ENCODE measurements around the gene GALNTL6.
"Not testable (repeated sequence)": the region's sequence is repeated elsewhere in the genome, so short reads cannot be mapped to it uniquely, and the experiment has no call there.

The GALNTL6 gene

DNA sequence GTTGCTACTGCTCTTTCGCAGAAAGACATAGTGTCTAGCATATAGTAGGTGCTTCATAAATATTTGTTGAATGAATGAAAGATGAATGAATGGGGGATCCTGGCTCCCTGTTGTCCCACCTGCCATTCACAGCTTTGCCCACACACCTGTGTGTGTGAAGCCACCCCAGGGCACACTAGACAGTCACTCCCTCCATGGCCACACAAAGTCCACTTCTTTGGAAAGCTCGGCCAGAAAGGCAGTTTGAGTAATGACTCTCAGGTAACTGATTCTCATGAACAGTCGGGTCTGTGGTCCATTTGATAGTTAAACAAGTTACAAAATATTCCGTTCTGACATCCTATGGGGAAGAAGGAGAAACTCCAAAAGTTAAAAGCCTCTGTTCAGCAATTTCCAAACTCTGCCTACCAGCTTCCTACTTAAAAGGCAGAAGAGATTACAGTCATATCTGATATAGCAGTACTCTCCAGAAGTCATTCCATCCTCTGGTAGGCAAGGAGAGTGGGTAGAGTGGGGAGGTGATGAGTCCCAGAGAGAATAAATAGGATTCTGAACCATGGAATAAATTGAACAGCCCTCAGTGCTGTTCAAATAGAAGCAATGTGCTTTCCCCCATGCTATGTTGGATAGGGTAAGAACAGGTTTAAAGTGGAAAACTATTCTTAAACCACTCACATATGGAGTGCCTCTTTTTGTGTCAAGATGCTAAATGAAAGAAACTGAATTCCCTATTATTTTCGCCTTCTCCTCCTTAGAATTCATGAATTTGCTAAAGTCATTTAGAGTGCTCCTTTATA, 1150.5 kb downstream of the GALNTL6 start:
- Histone ChIP-seq H3K9ac (ENCODE audit: low read length) (no peak overlapping the region), H3F3A (ENCODE audit: insufficient read depth) (no peaks in the 10 kb centered on the region), H3K4me3 (ENCODE audit: insufficient read depth, low read length, poor library complexity, severe bottlenecking) (no peak overlapping the region), H2AFZ (ENCODE audit: low read depth, low read length, severe bottlenecking) (no peak overlapping the region), H3K27ac (ENCODE audit: low read depth, low read length) (no peak overlapping the region), H3K79me2 (ENCODE audit: insufficient read depth, low read length) (no peaks in the 10 kb centered on the region), H3K4me2 (ENCODE audit: low read depth, low read length, poor library complexity, severe bottlenecking) (no peak overlapping the region), H4K20me1 (ENCODE audit: low read depth, low read length) (no peaks in the 10 kb centered on the region), H3K9me3 (ENCODE audit: insufficient read depth, low read length) (0 out of 2 replicates have a peak, but pooled peaks cover 4% of the 10 kb centered on the region), H3K36me3 (ENCODE audit: low read length) (no peaks in the 10 kb centered on the region), H3K27me3 (ENCODE audit: low read length) (0 out of 2 replicates have a peak, but pooled peaks cover 8% of the 10 kb centered on the region), H3K9me2 (replicated peaks; ENCODE audit: insufficient read depth, low read length) (no peaks in the 10 kb centered on the region)
- no peak for TF ChIP-seq EZH2phosphoT487 (conservative IDR thresholded peaks at IDR 0.05; ENCODE audit: low read length)
- TF ChIP-seq, protein P1, sequence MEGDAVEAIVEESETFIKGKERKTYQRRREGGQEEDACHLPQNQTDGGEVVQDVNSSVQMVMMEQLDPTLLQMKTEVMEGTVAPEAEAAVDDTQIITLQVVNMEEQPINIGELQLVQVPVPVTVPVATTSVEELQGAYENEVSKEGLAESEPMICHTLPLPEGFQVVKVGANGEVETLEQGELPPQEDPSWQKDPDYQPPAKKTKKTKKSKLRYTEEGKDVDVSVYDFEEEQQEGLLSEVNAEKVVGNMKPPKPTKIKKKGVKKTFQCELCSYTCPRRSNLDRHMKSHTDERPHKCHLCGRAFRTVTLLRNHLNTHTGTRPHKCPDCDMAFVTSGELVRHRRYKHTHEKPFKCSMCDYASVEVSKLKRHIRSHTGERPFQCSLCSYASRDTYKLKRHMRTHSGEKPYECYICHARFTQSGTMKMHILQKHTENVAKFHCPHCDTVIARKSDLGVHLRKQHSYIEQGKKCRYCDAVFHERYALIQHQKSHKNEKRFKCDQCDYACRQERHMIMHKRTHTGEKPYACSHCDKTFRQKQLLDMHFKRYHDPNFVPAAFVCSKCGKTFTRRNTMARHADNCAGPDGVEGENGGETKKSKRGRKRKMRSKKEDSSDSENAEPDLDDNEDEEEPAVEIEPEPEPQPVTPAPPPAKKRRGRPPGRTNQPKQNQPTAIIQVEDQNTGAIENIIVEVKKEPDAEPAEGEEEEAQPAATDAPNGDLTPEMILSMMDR (IDR thresholded peaks at IDR 0.05; ENCODE audit: insufficient read depth, low read length, poor library complexity, severe bottlenecking), result no peak

DNA sequence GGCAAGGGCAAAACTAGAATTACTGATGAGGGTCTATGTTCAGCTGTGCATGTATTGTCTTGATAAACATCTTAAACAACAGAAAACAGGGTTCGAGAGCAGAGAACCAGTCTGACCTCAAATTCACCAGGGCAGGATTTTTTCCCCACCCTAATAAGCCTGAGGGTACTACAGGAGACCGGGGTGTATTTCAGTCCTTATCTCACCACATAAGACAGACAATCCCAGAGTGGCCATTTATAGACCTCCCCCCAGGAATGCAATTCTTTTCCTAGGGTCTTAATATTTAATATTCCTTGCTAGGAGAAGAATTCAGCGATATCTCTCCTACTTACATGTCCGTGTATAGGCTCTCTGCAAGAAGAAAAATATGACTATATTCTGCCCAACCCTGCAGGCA, 1157.0 kb downstream of the GALNTL6 start:
- H3K36me3 ChIP-seq (ENCODE audit: low read length); H3K27ac ChIP-seq (ENCODE audit: low read depth, low read length); H3K4me2 ChIP-seq (ENCODE audit: low read depth, low read length, poor library complexity, severe bottlenecking); H3K4me3 ChIP-seq (ENCODE audit: insufficient read depth, low read length, poor library complexity, severe bottlenecking); H3K79me2 ChIP-seq (ENCODE audit: insufficient read depth, low read length); H3F3A ChIP-seq (ENCODE audit: insufficient read depth); H3K27me3 ChIP-seq (ENCODE audit: low read length); H3K9ac ChIP-seq (ENCODE audit: low read length); H3K9me2 ChIP-seq (replicated peaks; ENCODE audit: insufficient read depth, low read length); H3K9me3 ChIP-seq (ENCODE audit: insufficient read depth, low read length); H4K20me1 ChIP-seq (ENCODE audit: low read depth, low read length); H2AFZ ChIP-seq (ENCODE audit: low read depth, low read length, severe bottlenecking): not testable (repeated sequence)

DNA sequence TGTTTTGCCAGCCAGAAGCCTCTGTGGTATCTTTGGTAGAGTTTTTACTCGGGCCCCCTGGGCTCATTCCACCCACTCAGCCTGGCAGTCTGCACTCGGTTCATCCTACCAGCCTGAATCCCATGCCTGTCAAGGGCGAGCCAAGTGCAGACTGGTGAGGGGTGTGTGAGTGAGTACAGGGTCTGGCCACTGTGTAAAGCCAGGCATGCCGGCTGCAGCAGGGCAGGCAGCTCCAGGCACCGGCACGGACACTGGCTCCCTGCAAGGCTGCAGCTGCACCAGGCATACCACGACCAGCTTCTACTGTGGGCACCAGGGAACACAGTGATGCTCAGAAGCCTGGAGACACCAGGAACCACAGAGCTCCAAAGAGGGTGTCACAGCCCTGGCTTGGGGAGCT, 1161.4 kb downstream of the GALNTL6 start:
- Histone ChIP-seq H3K9me2 (replicated peaks; ENCODE audit: insufficient read depth, low read length) (no peaks in the 10 kb centered on the region), H3K4me2 (ENCODE audit: low read depth, low read length, poor library complexity, severe bottlenecking) (no peak overlapping the region), H3K27ac (ENCODE audit: low read depth, low read length) (no peak overlapping the region), H3K79me2 (ENCODE audit: insufficient read depth, low read length) (no peaks in the 10 kb centered on the region), H3K27me3 (ENCODE audit: low read length) (0 out of 2 replicates have a peak, but pooled peaks cover 3% of the 10 kb centered on the region), H4K20me1 (ENCODE audit: low read depth, low read length) (no peaks in the 10 kb centered on the region), H3K9ac (ENCODE audit: low read length) (no peak overlapping the region), H2AFZ (ENCODE audit: low read depth, low read length, severe bottlenecking) (no peak overlapping the region), H3K4me3 (ENCODE audit: insufficient read depth, low read length, poor library complexity, severe bottlenecking) (no peak overlapping the region), H3K36me3 (ENCODE audit: low read length) (no peaks in the 10 kb centered on the region), H3K9me3 (ENCODE audit: insufficient read depth, low read length) (peaks cover 3% of the 10 kb centered on the region; the same call in 1 of the 2 replicates), H3F3A (ENCODE audit: insufficient read depth) (no peaks in the 10 kb centered on the region)
- TF ChIP-seq, protein P1 (IDR thresholded peaks at IDR 0.05; ENCODE audit: insufficient read depth, low read length, poor library complexity, severe bottlenecking), result no peak
- TF ChIP-seq EZH2phosphoT487 (conservative IDR thresholded peaks at IDR 0.05; ENCODE audit: low read length), result no peak

DNA sequence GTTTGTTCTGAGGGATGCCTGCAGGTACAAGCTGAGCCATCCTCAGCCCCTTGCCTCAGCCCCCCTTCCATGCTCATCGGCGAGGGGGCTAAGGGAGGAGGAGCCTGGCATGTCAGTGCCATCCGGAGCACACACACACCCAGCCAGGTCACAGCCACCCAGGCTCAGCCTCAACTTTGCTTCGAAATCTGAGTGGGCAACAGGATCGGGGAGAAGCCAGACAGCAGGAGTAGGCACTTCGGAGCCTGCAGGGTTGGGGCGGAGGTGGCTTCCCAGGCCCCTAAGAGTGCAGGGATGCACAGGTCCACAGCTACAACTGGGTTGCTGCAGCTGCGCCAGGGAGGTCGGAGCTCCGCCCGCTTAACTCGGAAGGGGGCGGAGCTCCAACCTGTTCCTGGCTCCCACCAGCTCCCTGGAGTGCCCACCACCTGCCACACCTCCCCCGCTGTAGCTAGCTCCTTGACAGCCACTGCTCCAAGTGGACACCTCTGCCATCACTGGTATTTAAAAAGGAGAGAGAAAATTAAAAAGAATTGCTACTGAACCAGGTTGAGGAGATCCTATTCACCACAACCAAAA, 1162.5 kb downstream of the GALNTL6 start:
- Histone ChIP-seq H3K9me3 (ENCODE audit: insufficient read depth, low read length) (no peaks in the 10 kb centered on the region), H3K27ac (ENCODE audit: low read depth, low read length) (no peak overlapping the region), H3K9ac (ENCODE audit: low read length) (no peak overlapping the region), H2AFZ (ENCODE audit: low read depth, low read length, severe bottlenecking) (no peak overlapping the region), H3K4me3 (ENCODE audit: insufficient read depth, low read length, poor library complexity, severe bottlenecking) (no peak overlapping the region), H3K9me2 (replicated peaks; ENCODE audit: insufficient read depth, low read length) (no peaks in the 10 kb centered on the region), H3K27me3 (ENCODE audit: low read length) (0 out of 2 replicates have a peak, but pooled peaks cover 3% of the 10 kb centered on the region), H3K79me2 (ENCODE audit: insufficient read depth, low read length) (no peaks in the 10 kb centered on the region), H3F3A (ENCODE audit: insufficient read depth) (no peaks in the 10 kb centered on the region), H3K36me3 (ENCODE audit: low read length) (no peaks in the 10 kb centered on the region), H3K4me2 (ENCODE audit: low read depth, low read length, poor library complexity, severe bottlenecking) (no peak overlapping the region), H4K20me1 (ENCODE audit: low read depth, low read length) (no peaks in the 10 kb centered on the region)
- TF ChIP-seq EZH2phosphoT487 (conservative IDR thresholded peaks at IDR 0.05; ENCODE audit: low read length), result no peak
- TF ChIP-seq, protein P1 (IDR thresholded peaks at IDR 0.05; ENCODE audit: insufficient read depth, low read length, poor library complexity, severe bottlenecking), result no peak

DNA sequence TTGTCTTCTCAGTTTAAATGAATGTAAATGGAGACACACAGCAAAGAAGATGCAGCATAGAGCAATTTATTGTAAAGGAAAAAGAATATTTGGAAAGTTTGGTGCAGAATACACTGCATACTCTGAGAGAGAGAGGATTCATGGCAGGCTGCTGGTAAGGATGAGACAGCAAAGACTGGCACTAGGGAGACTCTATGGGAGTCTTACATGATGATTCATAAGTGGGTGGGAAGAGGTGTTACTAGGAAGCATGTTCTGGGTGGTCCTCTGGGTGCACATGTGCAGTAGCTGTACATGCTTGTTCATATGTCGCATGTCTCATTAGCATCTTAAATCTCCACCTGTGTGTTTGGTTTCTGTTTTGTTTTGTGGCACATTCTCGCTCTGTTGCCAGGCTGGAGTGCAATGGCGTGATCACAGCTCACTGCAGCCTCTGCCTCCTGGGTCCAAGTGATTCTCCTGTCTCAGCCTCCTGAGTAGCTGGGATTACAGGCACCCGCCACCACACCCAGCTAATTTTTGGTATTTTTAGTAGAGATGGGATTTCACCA, 1164.4 kb downstream of the GALNTL6 start:
- not testable (repeated sequence) for H3K27me3 ChIP-seq (ENCODE audit: low read length); H3K9me2 ChIP-seq (replicated peaks; ENCODE audit: insufficient read depth, low read length); H3K27ac ChIP-seq (ENCODE audit: low read depth, low read length); H3K9me3 ChIP-seq (ENCODE audit: insufficient read depth, low read length); H3K79me2 ChIP-seq (ENCODE audit: insufficient read depth, low read length); H2AFZ ChIP-seq (ENCODE audit: low read depth, low read length, severe bottlenecking); H3K4me2 ChIP-seq (ENCODE audit: low read depth, low read length, poor library complexity, severe bottlenecking); H4K20me1 ChIP-seq (ENCODE audit: low read depth, low read length); H3F3A ChIP-seq (ENCODE audit: insufficient read depth); H3K36me3 ChIP-seq (ENCODE audit: low read length); H3K9ac ChIP-seq (ENCODE audit: low read length); H3K4me3 ChIP-seq (ENCODE audit: insufficient read depth, low read length, poor library complexity, severe bottlenecking)
